Tibial nerve (tissue), 4 donors: Measurements from ENCODE around the gene SEZ6.

ENCODE experiments used
- CTCF ChIP-seq, 5 experiments: fragments of 200-600 bp in 3 of 5; fragments of 450-650 bp in 2 of 5; sonication (generic) in 3 of 5; IDR thresholded peaks; one replicate each; pipeline ENCODE4 v1.5.1; 2016 to 2019; ENCODE audit warnings: antibody characterized with exemption in 5 of 5, mild to moderate bottlenecking in 3 of 5, moderate library complexity in 2 of 5
- EP300 ChIP-seq, 2 donors: sonication (generic); formaldehyde crosslinking; IDR thresholded peaks; one replicate each; pipeline ENCODE4 v1.6.1; 2017; ENCODE audit warnings: antibody characterized with exemption in 2 of 2, mild to moderate bottlenecking in 1 of 2

- TF ChIP-seq CTCF (IDR thresholded peaks at IDR 0.05) (no peak), EP300 (IDR thresholded peaks at IDR 0.05) (no peak)
Observed at GRCh38 chr17:29024316-29024952, 18.6 kb upstream of the SEZ6 start.
